GM20431 (cell line): ENCODE results near the gene S1PR5.
"Not testable (repeated sequence)": the region's sequence is repeated elsewhere in the genome, so short reads cannot be mapped to it uniquely, and the experiment has no call there.

Experiments used
- in situ Hi-C: fragments of 300-500 bp; cut with MseI, MboI; formaldehyde crosslinking; loops from one replicate; pipeline ENCODE4 v1.15.0; 2020; ENCODE audit warnings: low sequenced_read_pairs; ENCODE audit not compliant: unreplicated experiment

The S1PR5 gene

GRCh38 chr19:10546817-10547216 lies 29.6 kb upstream of the S1PR5 start:
- in situ Hi-C loops: no loop called here

- in situ Hi-C loops: no loop called here
Measured at GRCh38 chr19:10544753-10545251, 27.6 kb upstream of the S1PR5 start.

- in situ Hi-C loops: no loop called here
Measured at GRCh38 chr19:10544242-10544752, 27.1 kb upstream of the S1PR5 start.

- in situ Hi-C loops: no loop called here
Measured at GRCh38 chr19:10543420-10544241, 26.4 kb upstream of the S1PR5 start, which contains the start of gene ATG4D. TSS of gene ATG4D (plus strand) at chr19:10543904. CDS start at chr19:10544091, 187 bp downstream.

- in situ Hi-C loops: no loop called here
Measured at GRCh38 chr19:10543059-10543419, 25.8 kb upstream of the S1PR5 start.

GRCh38 chr19:10539016-10539415 lies 21.8 kb upstream of the S1PR5 start:
- in situ Hi-C loops: not testable (repeated sequence)

GRCh38 chr19:10538204-10538983 lies 21.1 kb upstream of the S1PR5 start:
- in situ Hi-C loops: no loop called here

GRCh38 chr19:10537668-10538067 lies 20.4 kb upstream of the S1PR5 start:
- in situ Hi-C loops: no loop called here

GRCh38 chr19:10535613-10536012 lies 18.4 kb upstream of the S1PR5 start:
- in situ Hi-C loops: no loop called here

- in situ Hi-C loops: no loop called here
Measured at GRCh38 chr19:10533646-10534386, 16.6 kb upstream of the S1PR5 start.

- in situ Hi-C loops: no loop called here
Measured at GRCh38 chr19:10532457-10532856, 15.2 kb upstream of the S1PR5 start.

GRCh38 chr19:10526887-10527286 lies 9.6 kb upstream of the S1PR5 start:
- in situ Hi-C loops: not testable (repeated sequence)

- in situ Hi-C loops: no loop called here
Measured at GRCh38 chr19:10525636-10526035, 8.4 kb upstream of the S1PR5 start.

GRCh38 chr19:10523135-10523636 lies 5.9 kb upstream of the S1PR5 start:
- in situ Hi-C loops: no loop called here

GRCh38 chr19:10521461-10522171 lies 4.4 kb upstream of the S1PR5 start:
- in situ Hi-C loops: no loop called here

- in situ Hi-C loops: no loop called here
Measured at GRCh38 chr19:10520652-10521318, 3.5 kb upstream of the S1PR5 start.

- in situ Hi-C loops: no loop called here
Measured at GRCh38 chr19:10519421-10519820, 2.2 kb upstream of the S1PR5 start.

GRCh38 chr19:10518444-10519361 lies 1.5 kb upstream of the S1PR5 start:
- in situ Hi-C loops: no loop called here
